Fibroblast of pulmonary artery (primary cell): ENCODE data around the gene TP73.
A peak's percentile ranks its signal among the peaks of the same experiment; 100 is the strongest.

Experiments
- DNase-seq: peaks from one replicate; pipeline ENCODE4 v3.0.0-alpha.2; 2010; ENCODE audit warnings: low read depth
- H3K4me3 ChIP-seq: replicated peaks from 2 replicates; pipeline ENCODE4 v1.5.1; 2011; ENCODE audit warnings: low read depth, mild to moderate bottlenecking, control low read depth, low read length, moderate library complexity
- CTCF ChIP-seq: IDR thresholded peaks from 2 replicates; pipeline ENCODE4 v1.5.1; 2011; ENCODE audit warnings: mild to moderate bottlenecking, control low read depth, low read length, inconsistent platforms; ENCODE audit errors: missing control alignments

TP73 gene

GRCh38 chr1:3770047-3770765, 117.9 kb downstream of the TP73 start:
- DNase-seq, result no peak

GRCh38 chr1:3771108-3772026, 119.1 kb downstream of the TP73 start:
- no peak for TF ChIP-seq CTCF
- no peak for DNase-seq
- H3K4me3 ChIP-seq, result peak overlapping the region; percentile 61

More at GRCh38 chr1:3770047-3770765, 117.9 kb downstream of the TP73 start:
- TF ChIP-seq CTCF, result no peak
- no peak overlapping the region for H3K4me3 ChIP-seq

- DNase-seq, result peak; percentile 82
- no peak for TF ChIP-seq CTCF
- H3K4me3 ChIP-seq, result peak overlapping the region; percentile 61
Measured at GRCh38 chr1:3772027-3772714, 119.9 kb downstream of the TP73 start.

GRCh38 chr1:3772715-3773571, 120.6 kb downstream of the TP73 start, which contains the start of gene SMIM1:
Gene SMIM1 (plus strand): TSS chr1:3772749. CDS start chr1:3775374, 2,625 bp downstream.
- no peak for TF ChIP-seq CTCF
- peak within 1 kb of the TSS; percentile 61 for H3K4me3 ChIP-seq
- no peak for DNase-seq

- no peak for TF ChIP-seq CTCF
- no peak for DNase-seq
- no peak overlapping the region for H3K4me3 ChIP-seq
Measured at GRCh38 chr1:3773572-3774275, 121.4 kb downstream of the TP73 start.
